ENCODE measurements around the gene EFNB3. TPM values are rescaled to one million over a fixed set of nuclear protein-coding genes. Genes with fewer than 3 reads are reported as not detected.

Gene EFNB3
- polyA plus RNA-seq, 2 of the 4 experiments (the other 2 are of a cell fraction): 1.7 to 1.9 TPM

DNA sequence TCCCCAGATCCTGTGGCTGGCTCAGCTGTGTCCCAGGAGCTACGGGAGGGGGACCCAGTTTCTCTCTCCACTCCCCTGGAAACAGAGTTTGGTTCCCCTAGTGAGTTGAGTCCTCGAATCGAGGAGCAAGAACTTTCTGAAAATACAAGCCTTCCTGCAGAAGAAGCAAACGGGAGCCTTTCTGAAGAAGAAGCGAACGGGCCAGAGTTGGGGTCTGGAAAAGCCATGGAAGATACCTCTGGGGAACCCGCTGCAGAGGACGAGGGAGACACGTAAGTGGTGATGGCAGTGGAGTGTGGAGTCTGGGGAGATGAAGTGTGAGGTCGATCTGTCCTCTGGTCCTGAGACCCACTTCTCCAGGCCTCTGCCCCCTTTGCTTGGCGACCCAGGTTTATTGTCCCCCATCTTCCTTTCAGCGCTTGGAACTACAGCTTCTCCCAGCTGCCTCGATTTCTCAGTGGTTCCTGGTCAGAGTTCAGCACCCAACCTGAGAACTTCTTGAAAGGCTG lies 16.1 kb upstream of the EFNB3 start:
- peaks cover 20% of the 10 kb centered on the region for H3K4me1 ChIP-seq
- H3K27ac ChIP-seq: peak overlapping the region; percentile 81 to 88
- no peak for ATAC-seq
- ChIA-PET CTCF (interaction anchor here (0.6 to 10.0 kb wide), 30 partner anchors 14 to 333 kb away, joined by 3 to 191 read pairs (median 10); partner anchors contain the start of genes ATP1B2, CD68, DNAH2 and EFNB3), POLR2A (interaction anchor here (2.3 to 4.0 kb wide), 4 partner anchors 55 to 128 kb away, joined by 10 to 97 read pairs (median 55); partner anchors contain the start of genes FXR2 and MPDU1)
- H3K4me3 ChIP-seq: peak overlapping the region; percentile 77
- peak overlapping the region; percentile 92 for H3K4me2 ChIP-seq
- no peak for DNase-seq (ENCODE audit: low read depth in 1 of 2, low spot score in 1 of 2)
- FAIRE-seq: no peak
- WGBS (ENCODE audit: missing lambda C conversion rate): 23% methylated on average over 13 of the region's 13 CpGs
- no peaks in the 10 kb centered on the region for H3K9me3 ChIP-seq
- TF ChIP-seq KDM5A (IDR thresholded peaks at IDR 0.05) (peak; percentile 39; the same call in 1 of the 2 replicates), MAZ (IDR thresholded peaks at IDR 0.05; ENCODE audit: borderline replicate concordance, low read depth, low read length) (no peak), ESRRA (IDR thresholded peaks at IDR 0.05; ENCODE audit: borderline replicate concordance, low read length) (no peak), FOXS1 (CRISPR knock-in tag; IDR thresholded peaks at IDR 0.05) (no peak), ZC3H11A (IDR thresholded peaks at IDR 0.05) (no peak)
- TF ChIP-seq, protein P1, sequence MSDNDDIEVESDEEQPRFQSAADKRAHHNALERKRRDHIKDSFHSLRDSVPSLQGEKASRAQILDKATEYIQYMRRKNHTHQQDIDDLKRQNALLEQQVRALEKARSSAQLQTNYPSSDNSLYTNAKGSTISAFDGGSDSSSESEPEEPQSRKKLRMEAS (IDR thresholded peaks at IDR 0.05): no peak
- TF ChIP-seq, protein P2, sequence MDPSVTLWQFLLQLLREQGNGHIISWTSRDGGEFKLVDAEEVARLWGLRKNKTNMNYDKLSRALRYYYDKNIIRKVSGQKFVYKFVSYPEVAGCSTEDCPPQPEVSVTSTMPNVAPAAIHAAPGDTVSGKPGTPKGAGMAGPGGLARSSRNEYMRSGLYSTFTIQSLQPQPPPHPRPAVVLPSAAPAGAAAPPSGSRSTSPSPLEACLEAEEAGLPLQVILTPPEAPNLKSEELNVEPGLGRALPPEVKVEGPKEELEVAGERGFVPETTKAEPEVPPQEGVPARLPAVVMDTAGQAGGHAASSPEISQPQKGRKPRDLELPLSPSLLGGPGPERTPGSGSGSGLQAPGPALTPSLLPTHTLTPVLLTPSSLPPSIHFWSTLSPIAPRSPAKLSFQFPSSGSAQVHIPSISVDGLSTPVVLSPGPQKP (IDR thresholded peaks at IDR 0.05; ENCODE audit: low read depth, low read length): no peak

DNA sequence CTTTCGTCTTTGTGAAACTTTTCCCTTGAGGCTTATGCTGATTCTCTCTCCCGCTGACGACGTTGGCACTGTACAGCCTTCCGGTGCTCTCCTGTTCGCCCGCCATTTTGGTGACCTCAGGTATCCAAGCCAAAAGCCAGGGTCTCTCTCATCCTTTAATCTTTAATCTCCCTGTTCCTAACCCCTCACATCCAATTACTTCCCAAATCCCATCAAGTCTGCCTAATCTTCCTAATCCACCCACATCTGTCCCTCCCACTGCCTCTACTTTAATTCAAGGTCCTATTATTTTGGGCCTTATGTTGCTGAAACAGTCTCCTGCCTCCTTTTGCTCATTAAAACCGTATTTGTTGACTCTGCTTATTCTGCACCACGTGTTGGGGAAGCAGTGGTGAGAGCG lies 9.4 kb upstream of the EFNB3 start:
- no peak for TF ChIP-seq FOSL2 (IDR thresholded peaks at IDR 0.05)
- TF ChIP-seq FOSL2 (CRISPR knock-in tag; IDR thresholded peaks at IDR 0.05): no peak
- TF ChIP-seq, protein P3, sequence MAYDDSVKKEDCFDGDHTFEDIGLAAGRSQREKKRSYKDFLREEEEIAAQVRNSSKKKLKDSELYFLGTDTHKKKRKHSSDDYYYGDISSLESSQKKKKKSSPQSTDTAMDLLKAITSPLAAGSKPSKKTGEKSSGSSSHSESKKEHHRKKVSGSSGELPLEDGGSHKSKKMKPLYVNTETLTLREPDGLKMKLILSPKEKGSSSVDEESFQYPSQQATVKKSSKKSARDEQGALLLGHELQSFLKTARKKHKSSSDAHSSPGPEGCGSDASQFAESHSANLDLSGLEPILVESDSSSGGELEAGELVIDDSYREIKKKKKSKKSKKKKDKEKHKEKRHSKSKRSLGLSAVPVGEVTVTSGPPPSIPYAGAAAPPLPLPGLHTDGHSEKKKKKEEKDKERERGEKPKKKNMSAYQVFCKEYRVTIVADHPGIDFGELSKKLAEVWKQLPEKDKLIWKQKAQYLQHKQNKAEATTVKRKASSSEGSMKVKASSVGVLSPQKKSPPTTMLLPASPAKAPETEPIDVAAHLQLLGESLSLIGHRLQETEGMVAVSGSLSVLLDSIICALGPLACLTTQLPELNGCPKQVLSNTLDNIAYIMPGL (CRISPR knock-in tag; IDR thresholded peaks at IDR 0.05; ENCODE audit: borderline replicate concordance): no peak
- TF ChIP-seq, protein P2 (IDR thresholded peaks at IDR 0.05; ENCODE audit: low read depth, low read length): no peak
- TF ChIP-seq JUN (IDR thresholded peaks at IDR 0.05): no peak
- no peak for TF ChIP-seq MAZ (IDR thresholded peaks at IDR 0.05; ENCODE audit: borderline replicate concordance, low read depth, low read length)
- TF ChIP-seq NR3C1 (IDR thresholded peaks at IDR 0.05): no peak
- TF ChIP-seq, protein P4, sequence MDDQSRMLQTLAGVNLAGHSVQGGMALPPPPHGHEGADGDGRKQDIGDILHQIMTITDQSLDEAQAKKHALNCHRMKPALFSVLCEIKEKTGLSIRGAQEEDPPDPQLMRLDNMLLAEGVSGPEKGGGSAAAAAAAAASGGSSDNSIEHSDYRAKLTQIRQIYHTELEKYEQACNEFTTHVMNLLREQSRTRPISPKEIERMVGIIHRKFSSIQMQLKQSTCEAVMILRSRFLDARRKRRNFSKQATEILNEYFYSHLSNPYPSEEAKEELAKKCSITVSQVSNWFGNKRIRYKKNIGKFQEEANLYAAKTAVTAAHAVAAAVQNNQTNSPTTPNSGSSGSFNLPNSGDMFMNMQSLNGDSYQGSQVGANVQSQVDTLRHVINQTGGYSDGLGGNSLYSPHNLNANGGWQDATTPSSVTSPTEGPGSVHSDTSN (IDR thresholded peaks at IDR 0.05): no peak
- no peak for TF ChIP-seq CBX2 (IDR thresholded peaks at IDR 0.05; ENCODE audit: borderline replicate concordance, low read depth)
- no peak for TF ChIP-seq TP53 (CRISPR knock-in tag; IDR thresholded peaks at IDR 0.05)
- TF ChIP-seq RAD21 (conservative IDR thresholded peaks at IDR 0.05 in 1 of 2, IDR thresholded peaks at IDR 0.05 in 1 of 2): no peak
- TF ChIP-seq SMC3 (IDR thresholded peaks at IDR 0.05): no peak
- no peak for TF ChIP-seq EHF (CRISPR knock-in tag; IDR thresholded peaks at IDR 0.05)
- ATAC-seq (no peak), DNase-seq (ENCODE audit: low read depth in 1 of 2, low spot score in 1 of 2) (no peak), FAIRE-seq (no peak)
- no peaks in the 10 kb centered on the region for H3K9me3 ChIP-seq
- ChIA-PET POLR2A (no interaction called here), CTCF (no interaction called here)
- no peak overlapping the region for H3K4me2 ChIP-seq
- no peak overlapping the region for H3K27ac ChIP-seq
- 94% methylated on average over 10 of the region's 10 CpGs for WGBS (ENCODE audit: missing lambda C conversion rate)
- no peaks in the 10 kb centered on the region for H3K4me1 ChIP-seq
- H3K4me3 ChIP-seq: no peak overlapping the region
